ENCODE measurements around the gene DUSP7. TPM values are rescaled to one million over a fixed set of nuclear protein-coding genes. Genes with fewer than 3 reads are reported as not detected.

DUSP7 gene
- total RNA-seq, 1 experiment from 2014 or later, result 20.1 TPM

DNA sequence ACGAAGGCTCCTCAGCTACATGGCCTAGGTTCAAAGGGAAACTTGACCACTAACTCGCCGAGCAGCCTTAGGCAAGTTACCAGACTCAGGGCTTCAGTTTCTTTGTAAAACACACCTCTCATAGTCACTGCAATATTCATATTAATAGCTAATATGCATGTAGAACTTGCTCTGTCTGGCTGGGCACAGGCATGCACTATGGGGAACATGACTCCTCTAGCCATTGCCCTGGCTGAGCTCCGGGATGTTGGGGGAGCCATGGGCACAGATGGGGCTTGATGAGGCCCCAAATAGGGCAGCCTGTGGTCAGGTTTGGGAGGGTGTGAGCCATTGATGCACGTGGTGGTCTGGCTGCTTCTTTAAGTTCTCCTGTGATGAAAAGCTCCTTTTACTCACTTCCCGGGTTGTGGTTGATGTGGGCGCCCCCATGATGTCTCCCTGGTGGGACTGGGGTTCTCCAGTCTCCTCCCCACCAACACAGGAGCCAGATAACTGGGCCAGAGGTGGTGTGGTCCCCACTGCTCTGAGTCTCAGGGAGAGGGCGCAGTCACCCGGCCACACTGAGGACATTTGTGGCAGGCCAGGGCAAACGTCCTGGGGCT is 29.4 kb upstream of the DUSP7 start:
- no peaks in the 10 kb centered on the region for H3K36me3 ChIP-seq (ENCODE audit: insufficient read depth, low read length, poor library complexity, severe bottlenecking)
- H3K9me3 ChIP-seq (ENCODE audit: low read depth, low read length, poor library complexity, severe bottlenecking), result no peaks in the 10 kb centered on the region
- H3K27me3 ChIP-seq (replicated peaks; ENCODE audit: insufficient read depth, low read depth, low read length, poor library complexity), result no peaks in the 10 kb centered on the region
- no peaks in the 10 kb centered on the region for H3K4me1 ChIP-seq (ENCODE audit: insufficient read depth, low read length, poor library complexity, severe bottlenecking)
- intact Hi-C loops (cut with micrococcal nuclease; ENCODE audit: unreplicated experiment), result no loop called here
- ChIA-PET CTCF (no interaction called here), POLR2A (ENCODE audit: low non-redundant PET) (no interaction called here)
- TF ChIP-seq EZH2 (IDR thresholded peaks at IDR 0.05; ENCODE audit: borderline replicate concordance, low read depth, low read length, poor library complexity, severe bottlenecking) (no peak), CTCF (conservative IDR thresholded peaks at IDR 0.05; ENCODE audit: low read depth, low read length) (no peak)
- H3K27ac ChIP-seq (ENCODE audit: low read depth, low read length, poor library complexity, severe bottlenecking), result no peak overlapping the region
- no peak for DNase-seq (ENCODE audit: low spot score)
- H3K4me3 ChIP-seq (ENCODE audit: low read depth, low read length, poor library complexity, severe bottlenecking), result no peak overlapping the region
- BruUV-seq (replicated peaks), result no TSS peak

DNA sequence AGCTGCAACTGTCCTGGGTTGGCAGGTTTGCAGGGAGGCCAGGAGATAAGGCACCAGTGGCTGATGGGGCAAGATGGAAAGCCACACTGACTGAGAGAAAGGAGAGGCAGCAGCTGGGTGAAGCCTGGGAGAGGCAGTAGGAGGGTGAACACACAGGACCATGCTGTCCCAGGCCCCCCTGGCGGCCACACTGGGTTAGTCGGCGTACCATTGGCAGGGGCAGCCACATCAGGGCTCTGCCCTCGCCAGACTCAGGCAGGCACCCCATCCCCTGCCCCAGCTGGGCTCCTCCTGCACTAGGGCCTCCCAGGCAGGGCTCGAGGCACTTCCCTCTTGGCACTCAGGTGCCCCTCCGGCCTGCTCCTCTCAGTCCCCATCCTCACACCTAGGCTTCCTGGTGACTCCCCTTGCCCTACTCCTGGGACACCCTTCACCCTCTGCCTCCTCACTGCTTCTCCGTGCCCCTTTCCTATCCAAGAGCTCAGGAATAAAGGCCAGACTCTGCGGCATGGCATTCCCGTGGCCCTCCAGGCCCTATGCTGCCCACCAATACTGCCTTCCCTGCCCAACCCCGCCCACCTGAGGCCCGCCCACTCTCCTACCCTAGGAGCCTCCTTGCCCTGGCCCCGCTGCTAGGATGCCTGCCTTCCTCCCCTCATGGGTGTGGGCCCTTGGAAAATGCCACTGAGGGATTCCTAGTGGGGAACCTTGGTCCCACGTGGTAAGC is 28.7 kb upstream of the DUSP7 start:
- DNase-seq (ENCODE audit: low spot score), result no peak
- no TSS peak for BruUV-seq (replicated peaks)

GRCh38 chr3:52084216-52084945 is 28.0 kb upstream of the DUSP7 start:
- ChIA-PET POLR2A (ENCODE audit: low non-redundant PET) (no interaction called here), CTCF (no interaction called here)
- no peak for TF ChIP-seq CTCF (conservative IDR thresholded peaks at IDR 0.05; ENCODE audit: low read depth, low read length)
- no peak for TF ChIP-seq EZH2 (IDR thresholded peaks at IDR 0.05; ENCODE audit: borderline replicate concordance, low read depth, low read length, poor library complexity, severe bottlenecking)
- BruUV-seq (replicated peaks), result no TSS peak
- Histone ChIP-seq H3K36me3 (ENCODE audit: insufficient read depth, low read length, poor library complexity, severe bottlenecking) (no peaks in the 10 kb centered on the region), H3K27me3 (replicated peaks; ENCODE audit: insufficient read depth, low read depth, low read length, poor library complexity) (no peaks in the 10 kb centered on the region), H3K27ac (ENCODE audit: low read depth, low read length, poor library complexity, severe bottlenecking) (no peak overlapping the region), H3K4me3 (ENCODE audit: low read depth, low read length, poor library complexity, severe bottlenecking) (no peak overlapping the region), H3K4me1 (ENCODE audit: insufficient read depth, low read length, poor library complexity, severe bottlenecking) (no peaks in the 10 kb centered on the region), H3K9me3 (ENCODE audit: low read depth, low read length, poor library complexity, severe bottlenecking) (no peaks in the 10 kb centered on the region)
- intact Hi-C loops (cut with micrococcal nuclease; ENCODE audit: unreplicated experiment), result no loop called here
- DNase-seq (ENCODE audit: low spot score), result no peak

More for the DNA sequence above, 28.7 kb upstream of the DUSP7 start:
- Histone ChIP-seq H3K27me3 (replicated peaks; ENCODE audit: insufficient read depth, low read depth, low read length, poor library complexity) (no peaks in the 10 kb centered on the region), H3K4me1 (ENCODE audit: insufficient read depth, low read length, poor library complexity, severe bottlenecking) (no peaks in the 10 kb centered on the region), H3K4me3 (ENCODE audit: low read depth, low read length, poor library complexity, severe bottlenecking) (no peak overlapping the region), H3K36me3 (ENCODE audit: insufficient read depth, low read length, poor library complexity, severe bottlenecking) (no peaks in the 10 kb centered on the region), H3K27ac (ENCODE audit: low read depth, low read length, poor library complexity, severe bottlenecking) (no peak overlapping the region), H3K9me3 (ENCODE audit: low read depth, low read length, poor library complexity, severe bottlenecking) (no peaks in the 10 kb centered on the region)
- intact Hi-C loops (cut with micrococcal nuclease; ENCODE audit: unreplicated experiment), result no loop called here
- ChIA-PET POLR2A (ENCODE audit: low non-redundant PET) (no interaction called here), CTCF (no interaction called here)
- TF ChIP-seq CTCF (conservative IDR thresholded peaks at IDR 0.05; ENCODE audit: low read depth, low read length), result no peak
- TF ChIP-seq EZH2 (IDR thresholded peaks at IDR 0.05; ENCODE audit: borderline replicate concordance, low read depth, low read length, poor library complexity, severe bottlenecking), result no peak

All from A673 (cell line).